ENCODE results near the gene USP38.
"Not testable (repeated sequence)": the region's sequence is repeated elsewhere in the genome, so short reads cannot be mapped to it uniquely, and the experiment has no call there.

USP38 gene, protein sequence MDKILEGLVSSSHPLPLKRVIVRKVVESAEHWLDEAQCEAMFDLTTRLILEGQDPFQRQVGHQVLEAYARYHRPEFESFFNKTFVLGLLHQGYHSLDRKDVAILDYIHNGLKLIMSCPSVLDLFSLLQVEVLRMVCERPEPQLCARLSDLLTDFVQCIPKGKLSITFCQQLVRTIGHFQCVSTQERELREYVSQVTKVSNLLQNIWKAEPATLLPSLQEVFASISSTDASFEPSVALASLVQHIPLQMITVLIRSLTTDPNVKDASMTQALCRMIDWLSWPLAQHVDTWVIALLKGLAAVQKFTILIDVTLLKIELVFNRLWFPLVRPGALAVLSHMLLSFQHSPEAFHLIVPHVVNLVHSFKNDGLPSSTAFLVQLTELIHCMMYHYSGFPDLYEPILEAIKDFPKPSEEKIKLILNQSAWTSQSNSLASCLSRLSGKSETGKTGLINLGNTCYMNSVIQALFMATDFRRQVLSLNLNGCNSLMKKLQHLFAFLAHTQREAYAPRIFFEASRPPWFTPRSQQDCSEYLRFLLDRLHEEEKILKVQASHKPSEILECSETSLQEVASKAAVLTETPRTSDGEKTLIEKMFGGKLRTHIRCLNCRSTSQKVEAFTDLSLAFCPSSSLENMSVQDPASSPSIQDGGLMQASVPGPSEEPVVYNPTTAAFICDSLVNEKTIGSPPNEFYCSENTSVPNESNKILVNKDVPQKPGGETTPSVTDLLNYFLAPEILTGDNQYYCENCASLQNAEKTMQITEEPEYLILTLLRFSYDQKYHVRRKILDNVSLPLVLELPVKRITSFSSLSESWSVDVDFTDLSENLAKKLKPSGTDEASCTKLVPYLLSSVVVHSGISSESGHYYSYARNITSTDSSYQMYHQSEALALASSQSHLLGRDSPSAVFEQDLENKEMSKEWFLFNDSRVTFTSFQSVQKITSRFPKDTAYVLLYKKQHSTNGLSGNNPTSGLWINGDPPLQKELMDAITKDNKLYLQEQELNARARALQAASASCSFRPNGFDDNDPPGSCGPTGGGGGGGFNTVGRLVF

DNA sequence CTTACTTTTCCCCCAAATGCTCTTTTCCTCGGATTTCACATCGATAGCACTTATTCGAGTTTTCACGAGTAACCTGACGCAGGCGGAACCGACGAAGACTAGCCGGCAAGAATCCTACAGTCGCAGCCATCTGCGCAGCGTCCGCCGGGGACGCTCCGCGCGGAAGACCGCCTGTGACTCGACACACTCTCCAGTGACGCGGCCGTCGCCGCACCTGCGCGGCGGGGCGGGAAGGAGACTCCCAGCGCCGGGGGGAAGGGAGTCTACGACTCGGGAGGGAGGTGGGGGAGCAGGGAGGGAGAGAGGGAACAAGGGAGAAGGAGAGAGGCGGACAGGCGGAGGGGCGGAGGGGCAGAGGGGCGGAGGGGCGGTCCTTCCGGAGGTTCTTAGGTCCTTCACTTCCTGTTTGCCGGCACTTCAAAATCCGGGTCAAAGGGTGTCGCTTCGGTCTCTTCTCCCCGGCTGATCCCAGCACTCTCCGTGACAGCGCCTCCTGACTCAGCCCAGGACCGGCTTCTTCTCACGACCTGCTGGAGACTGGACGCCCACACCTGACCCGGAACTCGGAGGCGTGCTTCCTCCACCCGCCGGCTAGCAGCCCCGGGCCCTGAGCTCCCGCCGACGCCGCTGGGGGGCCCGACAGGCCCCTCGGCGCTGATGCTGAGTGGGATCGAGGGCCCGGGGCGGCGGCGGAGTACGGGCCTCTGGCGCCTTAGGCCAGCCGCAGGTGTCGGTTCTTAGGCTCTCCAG lies at the start of gene USP38:
USP38 (plus strand) TSS at position 415 of the 750 bp plus-strand sequence. CDS start 534 bp downstream, outside the sequence.
- DNase-seq (ENCODE audit: low spot score) = peak; percentile 86
- no peak for FAIRE-seq

- DNase-seq (ENCODE audit: low spot score) (no peak), FAIRE-seq (no peak)
These were observed 49.4 kb upstream of the USP38 start for GRCh38 chr4:143135358-143135757.

GRCh38 chr4:143140696-143141095 lies 44.0 kb upstream of the USP38 start:
- FAIRE-seq (no peak), DNase-seq (ENCODE audit: low spot score) (no peak)

DNA sequence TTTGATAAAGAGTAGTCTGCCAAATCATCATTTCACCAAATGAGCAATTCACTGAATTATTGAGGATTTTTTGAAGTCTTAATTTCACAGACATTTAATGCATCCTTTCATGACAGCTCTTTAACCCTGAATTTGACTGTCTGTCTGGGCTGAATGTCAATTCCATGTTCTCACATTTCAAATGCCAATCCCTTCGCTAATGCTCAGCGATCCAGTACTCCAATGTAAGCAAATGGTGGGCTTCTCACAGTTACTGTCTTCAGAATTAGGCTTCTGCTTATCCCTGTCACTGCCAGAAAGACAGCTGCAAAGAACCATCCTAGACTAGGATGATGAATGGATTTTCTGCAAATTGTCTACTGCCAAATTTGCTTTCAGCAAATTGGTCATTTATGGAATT lies 36.2 kb upstream of the USP38 start:
- no peak for FAIRE-seq
- no peak for DNase-seq (ENCODE audit: low spot score)

DNA sequence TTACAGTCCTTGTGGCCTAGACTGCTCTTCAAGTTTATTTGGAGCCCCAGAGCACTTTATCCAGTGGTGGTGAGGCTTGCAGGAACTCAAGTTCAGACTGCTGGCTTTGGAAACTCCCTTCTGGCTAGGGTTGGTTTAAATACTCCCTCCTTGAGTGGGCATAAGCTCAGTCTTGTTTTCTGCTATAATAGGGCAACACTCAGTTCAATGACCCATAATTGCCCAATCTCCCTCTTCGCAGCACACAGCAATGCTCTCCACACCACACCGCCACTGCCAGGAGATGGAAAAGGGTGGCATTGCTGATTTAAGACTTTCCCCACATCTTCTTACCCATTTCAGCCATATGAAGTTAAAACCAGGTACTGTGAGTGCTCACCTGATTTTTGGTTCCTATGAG lies 27.9 kb upstream of the USP38 start:
- FAIRE-seq (no peak), DNase-seq (ENCODE audit: low spot score) (no peak)

- no peak for FAIRE-seq
- DNase-seq (ENCODE audit: low spot score) = no peak
These were observed 21.1 kb upstream of the USP38 start for GRCh38 chr4:143163614-143164013.

GRCh38 chr4:143166722-143167121 lies 18.0 kb upstream of the USP38 start:
- not testable (repeated sequence) for FAIRE-seq; DNase-seq (ENCODE audit: low spot score)

DNA sequence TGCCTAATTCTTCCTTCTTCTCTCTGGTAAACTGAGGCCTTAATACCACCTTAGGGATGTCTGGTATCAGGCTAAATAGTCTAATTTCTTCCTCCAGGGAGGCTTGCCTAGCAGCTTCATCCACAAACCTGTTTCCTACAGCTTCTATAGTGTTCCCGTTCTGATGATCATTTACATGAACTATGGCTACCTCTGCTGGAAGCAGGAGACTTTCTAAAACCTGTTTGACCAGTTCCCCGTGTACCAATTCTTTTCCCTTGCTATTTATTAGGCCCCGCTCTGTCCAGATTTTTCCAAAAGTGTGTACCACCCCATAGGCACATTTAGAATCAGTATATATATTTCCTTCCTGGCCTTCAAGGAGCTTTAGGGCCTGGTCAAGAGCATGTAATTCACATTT lies 5.8 kb upstream of the USP38 start:
- no peak for FAIRE-seq
- no peak for DNase-seq (ENCODE audit: low spot score)

GRCh38 chr4:143183513-143184216 lies 1.1 kb upstream of the USP38 start:
- no peak for FAIRE-seq

DNA sequence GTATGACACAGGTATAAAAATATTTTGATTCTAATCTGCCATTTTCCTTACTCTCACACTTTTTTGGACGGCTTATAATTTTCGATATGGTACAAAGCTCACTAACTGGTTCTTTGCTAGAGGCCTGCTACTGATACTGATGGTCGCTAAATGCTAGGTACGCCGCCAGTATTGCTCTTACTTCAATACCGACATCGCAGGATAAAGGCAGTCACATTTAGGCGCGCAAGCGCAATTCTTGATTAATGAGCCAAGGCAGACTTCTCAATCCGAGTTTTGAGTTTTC lies 557 bp upstream of the USP38 start:
- DNase-seq (ENCODE audit: low spot score) (no peak), FAIRE-seq (no peak)

More at GRCh38 chr4:143183513-143184216, 1.1 kb upstream of the USP38 start:
- no peak for DNase-seq (ENCODE audit: low spot score)

DNA sequence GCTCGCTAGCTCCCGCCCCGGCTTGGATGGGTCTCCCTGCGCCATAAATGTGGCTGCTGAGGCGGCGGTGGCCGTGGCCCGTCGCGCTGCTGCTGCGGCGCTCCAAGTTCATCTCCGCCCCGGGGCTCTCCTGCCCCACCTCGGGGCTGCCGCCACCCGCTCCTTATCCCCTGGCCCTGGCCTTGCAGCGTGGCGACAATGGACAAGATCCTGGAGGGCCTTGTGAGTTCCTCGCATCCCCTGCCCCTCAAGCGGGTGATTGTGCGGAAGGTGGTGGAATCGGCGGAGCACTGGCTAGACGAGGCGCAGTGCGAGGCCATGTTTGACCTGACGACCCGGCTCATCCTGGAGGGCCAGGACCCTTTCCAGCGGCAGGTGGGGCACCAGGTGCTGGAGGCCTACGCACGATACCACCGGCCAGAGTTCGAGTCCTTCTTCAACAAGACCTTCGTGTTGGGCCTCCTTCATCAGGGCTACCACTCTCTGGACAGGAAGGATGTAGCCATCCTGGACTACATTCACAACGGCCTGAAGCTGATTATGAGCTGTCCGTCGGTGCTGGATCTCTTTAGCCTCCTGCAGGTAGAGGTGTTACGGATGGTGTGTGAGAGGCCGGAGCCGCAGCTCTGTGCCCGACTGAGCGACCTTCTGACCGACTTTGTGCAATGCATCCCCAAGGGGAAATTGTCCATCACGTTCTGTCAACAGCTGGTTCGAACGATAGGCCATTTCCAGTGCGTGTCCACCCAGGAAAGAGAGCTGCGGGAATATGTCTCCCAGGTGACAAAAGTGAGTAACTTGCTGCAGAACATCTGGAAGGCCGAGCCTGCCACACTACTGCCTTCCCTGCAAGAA lies 763 bp downstream of the USP38 start:
- no peak for DNase-seq (ENCODE audit: low spot score)
- FAIRE-seq = no peak

GRCh38 chr4:143186212-143186611 lies 1.5 kb downstream of the USP38 start:
- no peak for DNase-seq (ENCODE audit: low spot score)
- no peak for FAIRE-seq

GRCh38 chr4:143186649-143187048 lies 1.9 kb downstream of the USP38 start:
- FAIRE-seq (no peak), DNase-seq (ENCODE audit: low spot score) (no peak)

GRCh38 chr4:143188136-143189088 lies 3.7 kb downstream of the USP38 start:
- DNase-seq (ENCODE audit: low spot score) (no peak), FAIRE-seq (peak; percentile 22)

GRCh38 chr4:143189528-143189927 lies 4.8 kb downstream of the USP38 start:
- FAIRE-seq (no peak), DNase-seq (ENCODE audit: low spot score) (no peak)

- DNase-seq (ENCODE audit: low spot score) = no peak
- FAIRE-seq = no peak
These were observed 10.9 kb downstream of the USP38 start for GRCh38 chr4:143195581-143195980.

DNA sequence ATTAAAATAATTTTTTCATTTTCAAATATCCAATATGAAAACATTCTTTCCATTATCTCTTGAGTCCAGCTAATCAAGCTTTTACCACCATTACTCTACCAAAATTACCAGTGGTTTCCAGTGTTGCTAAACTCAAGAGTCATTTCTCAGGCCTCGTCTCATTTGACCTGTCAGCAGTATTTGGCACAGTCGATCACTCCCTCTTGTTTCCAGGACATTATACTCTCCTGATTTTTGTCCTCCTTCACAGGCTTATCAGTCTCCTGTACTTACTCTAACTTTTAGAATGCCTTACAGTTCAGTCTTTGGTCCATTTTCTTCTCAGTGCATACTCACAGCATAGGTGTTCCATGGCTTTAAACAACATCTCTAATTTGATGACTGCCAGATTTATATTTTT lies 11.6 kb downstream of the USP38 start:
- no peak for DNase-seq (ENCODE audit: low spot score)
- no peak for FAIRE-seq

GRCh38 chr4:143199503-143199902 lies 14.8 kb downstream of the USP38 start:
- no peak for FAIRE-seq
- DNase-seq (ENCODE audit: low spot score) = no peak

- FAIRE-seq = no peak
- DNase-seq (ENCODE audit: low spot score) = no peak
These were observed 18.1 kb downstream of the USP38 start for GRCh38 chr4:143202824-143203223.

Data from RCC 7860 (cell line).